ENCODE measurements around the gene PXDN.

The PXDN gene

DNA sequence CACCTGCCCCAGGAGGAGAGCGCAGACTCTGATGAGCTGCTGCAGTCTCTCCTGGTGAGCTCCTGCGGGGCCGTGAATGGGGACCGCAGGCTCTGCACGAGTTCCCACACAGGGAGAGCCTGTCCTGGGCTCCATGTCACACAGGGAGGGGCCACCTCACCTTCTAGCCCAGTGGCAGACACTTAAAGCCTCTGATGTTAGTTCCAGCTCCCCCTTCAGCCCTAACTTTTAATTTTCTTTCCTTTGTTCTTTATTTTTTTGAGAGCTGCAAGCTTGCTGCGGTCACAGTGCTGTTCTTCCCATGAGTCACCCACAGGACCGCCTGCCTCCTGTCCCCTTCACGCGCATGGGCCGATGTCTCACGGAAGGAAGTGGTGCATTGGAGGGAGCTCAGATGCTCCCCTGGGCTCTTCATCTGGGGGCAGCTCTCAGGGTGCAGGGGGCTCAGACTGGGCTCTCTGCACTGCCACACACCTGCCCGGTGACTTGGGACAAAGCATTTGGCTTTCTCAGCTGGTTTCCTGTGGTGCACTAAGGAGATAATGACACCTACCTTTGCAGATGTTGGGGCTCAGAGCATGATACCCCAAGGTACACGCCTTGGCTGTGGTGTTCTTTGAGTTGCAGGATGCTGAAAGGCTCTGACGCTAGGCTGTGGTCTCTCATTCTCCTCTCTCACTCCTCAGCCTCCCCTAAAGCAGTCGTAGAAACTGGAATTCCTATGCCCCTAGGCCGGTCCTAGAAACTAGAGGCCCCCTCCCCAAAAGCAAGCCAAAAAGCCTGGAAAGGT is 37.2 kb upstream of the PXDN start:
- no peaks in the 10 kb centered on the region for H3K9me3 ChIP-seq (ENCODE audit: control insufficient read depth, insufficient read depth, low read depth, low read length)
- ChIA-PET CTCF (interaction anchor here (1.2 kb wide), 1 partner anchor 12 kb away, joined by 4 read pairs; no protein-coding TSS in a partner anchor), POLR2A (no interaction called here)
- no peak for TF ChIP-seq ZNF560 (tag by site-specific recombination; IDR thresholded peaks at IDR 0.05; ENCODE audit: borderline replicate concordance)
- no peak for TF ChIP-seq ZNF610 (tag by site-specific recombination; IDR thresholded peaks at IDR 0.05; ENCODE audit: borderline replicate concordance)
- no peak for TF ChIP-seq SETDB1 (IDR thresholded peaks at IDR 0.05; ENCODE audit: insufficient read length, low read length)
- TF ChIP-seq ZNF664 (tag by site-specific recombination; IDR thresholded peaks at IDR 0.05) = no peak
- TF ChIP-seq, protein P1, sequence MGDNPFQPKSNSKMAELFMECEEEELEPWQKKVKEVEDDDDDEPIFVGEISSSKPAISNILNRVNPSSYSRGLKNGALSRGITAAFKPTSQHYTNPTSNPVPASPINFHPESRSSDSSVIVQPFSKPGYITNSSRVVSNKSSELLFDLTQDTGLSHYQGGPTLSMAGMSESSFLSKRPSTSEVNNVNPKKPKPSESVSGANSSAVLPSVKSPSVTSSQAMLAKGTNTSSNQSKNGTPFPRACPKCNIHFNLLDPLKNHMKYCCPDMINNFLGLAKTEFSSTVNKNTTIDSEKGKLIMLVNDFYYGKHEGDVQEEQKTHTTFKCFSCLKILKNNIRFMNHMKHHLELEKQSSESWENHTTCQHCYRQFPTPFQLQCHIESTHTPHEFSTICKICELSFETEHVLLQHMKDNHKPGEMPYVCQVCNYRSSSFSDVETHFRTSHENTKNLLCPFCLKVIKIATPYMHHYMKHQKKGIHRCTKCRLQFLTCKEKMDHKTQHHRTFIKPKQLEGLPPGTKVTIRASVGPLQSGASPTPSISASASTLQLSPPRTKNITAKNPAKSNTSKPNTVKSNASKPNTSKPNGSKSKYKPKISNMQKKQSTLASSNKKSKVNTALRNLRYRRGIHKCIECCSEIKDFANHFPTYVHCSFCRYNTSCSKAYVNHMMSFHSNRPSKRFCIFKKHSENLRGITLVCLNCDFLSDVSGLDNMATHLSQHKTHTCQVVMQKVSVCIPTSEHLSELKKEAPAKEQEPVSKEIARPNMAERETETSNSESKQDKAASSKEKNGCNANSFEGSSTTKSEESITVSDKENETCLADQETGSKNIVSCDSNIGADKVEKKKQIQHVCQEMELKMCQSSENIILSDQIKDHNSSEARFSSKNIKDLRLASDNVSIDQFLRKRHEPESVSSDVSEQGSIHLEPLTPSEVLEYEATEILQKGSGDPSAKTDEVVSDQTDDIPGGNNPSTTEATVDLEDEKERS (tag by site-specific recombination; IDR thresholded peaks at IDR 0.05) = no peak
- no peak for TF ChIP-seq ZNF623 (tag by site-specific recombination; IDR thresholded peaks at IDR 0.05)
- no peak for TF ChIP-seq GLIS1 (tag by site-specific recombination; IDR thresholded peaks at IDR 0.05)
- TF ChIP-seq ZNF214 (tag by site-specific recombination; IDR thresholded peaks at IDR 0.05; ENCODE audit: borderline replicate concordance) = no peak
- no peak for TF ChIP-seq ZNF776 (tag by site-specific recombination; IDR thresholded peaks at IDR 0.05; ENCODE audit: borderline replicate concordance)
- no peak for TF ChIP-seq ZNF138 (tag by site-specific recombination; IDR thresholded peaks at IDR 0.05; ENCODE audit: borderline replicate concordance)
- no peak for TF ChIP-seq ZNF830 (tag by site-specific recombination; IDR thresholded peaks at IDR 0.05; ENCODE audit: low read depth)
- TF ChIP-seq, protein P2, sequence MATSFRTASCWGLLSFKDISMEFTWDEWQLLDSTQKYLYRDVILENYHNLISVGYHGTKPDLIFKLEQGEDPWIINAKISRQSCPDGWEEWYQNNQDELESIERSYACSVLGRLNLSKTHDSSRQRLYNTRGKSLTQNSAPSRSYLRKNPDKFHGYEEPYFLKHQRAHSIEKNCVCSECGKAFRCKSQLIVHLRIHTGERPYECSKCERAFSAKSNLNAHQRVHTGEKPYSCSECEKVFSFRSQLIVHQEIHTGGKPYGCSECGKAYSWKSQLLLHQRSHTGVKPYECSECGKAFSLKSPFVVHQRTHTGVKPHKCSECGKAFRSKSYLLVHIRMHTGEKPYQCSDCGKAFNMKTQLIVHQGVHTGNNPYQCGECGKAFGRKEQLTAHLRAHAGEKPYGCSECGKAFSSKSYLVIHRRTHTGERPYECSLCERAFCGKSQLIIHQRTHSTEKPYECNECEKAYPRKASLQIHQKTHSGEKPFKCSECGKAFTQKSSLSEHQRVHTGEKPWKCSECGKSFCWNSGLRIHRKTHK (tag by site-specific recombination; IDR thresholded peaks at IDR 0.05) = no peak
- no peak for TF ChIP-seq ZNF248 (tag by site-specific recombination; IDR thresholded peaks at IDR 0.05)
- TF ChIP-seq ZNF132 (tag by site-specific recombination; IDR thresholded peaks at IDR 0.05; ENCODE audit: borderline replicate concordance) = no peak
- TF ChIP-seq ZNF423 (tag by site-specific recombination; IDR thresholded peaks at IDR 0.05) = no peak
- no peak for TF ChIP-seq ZBTB21 (tag by site-specific recombination; IDR thresholded peaks at IDR 0.05)
- no peak for TF ChIP-seq KLF8 (tag by site-specific recombination; IDR thresholded peaks at IDR 0.05)
- no peak for TF ChIP-seq ZNF292 (tag by site-specific recombination; IDR thresholded peaks at IDR 0.05; ENCODE audit: borderline replicate concordance, low read depth)
- no peak for TF ChIP-seq ZNF76 (tag by site-specific recombination; IDR thresholded peaks at IDR 0.05; ENCODE audit: borderline replicate concordance, low read depth)
- no peak overlapping the region for H3K4me3 ChIP-seq (ENCODE audit: low read depth, low read length)
- H3K27ac ChIP-seq (ENCODE audit: extremely low read depth, low read depth, low read length) = no peak overlapping the region
- H3K36me3 ChIP-seq (ENCODE audit: control insufficient read depth in 2 of 2, insufficient read depth in 1 of 2, low read length in 2 of 2) = no peaks in the 10 kb centered on the region
- no peaks in the 10 kb centered on the region for H3K4me1 ChIP-seq (ENCODE audit: control insufficient read depth, insufficient read depth, low read length)

DNA sequence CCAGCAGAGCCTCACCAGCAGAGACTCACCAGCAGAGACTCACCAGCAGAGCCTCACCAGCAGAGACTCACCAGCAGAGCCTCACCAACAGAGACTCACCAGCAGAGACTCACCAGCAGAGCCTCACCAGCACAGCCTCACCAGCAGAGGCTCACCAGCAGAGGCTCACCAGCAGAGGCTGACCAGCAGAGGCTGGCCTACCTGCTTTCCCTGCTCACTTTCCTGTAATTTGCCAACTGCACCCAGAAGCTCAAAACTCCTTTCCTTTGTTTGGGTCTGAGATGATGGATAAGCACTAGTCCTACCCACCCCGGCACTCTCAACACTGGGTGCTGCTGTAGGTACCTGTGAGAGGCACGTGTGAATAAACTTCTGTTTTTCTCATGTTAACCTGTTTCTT is 36.4 kb upstream of the PXDN start:
- no peaks in the 10 kb centered on the region for H3K9me3 ChIP-seq (ENCODE audit: control insufficient read depth, insufficient read depth, low read depth, low read length)
- TF ChIP-seq ZNF146 (tag by site-specific recombination; IDR thresholded peaks at IDR 0.05) = no peak
- H3K4me3 ChIP-seq (ENCODE audit: low read depth, low read length) = no peak overlapping the region
- no peaks in the 10 kb centered on the region for H3K36me3 ChIP-seq (ENCODE audit: control insufficient read depth in 2 of 2, insufficient read depth in 1 of 2, low read length in 2 of 2)
- POLR2A ChIA-PET = no interaction called here
- H3K27ac ChIP-seq (ENCODE audit: extremely low read depth, low read depth, low read length) = no peak overlapping the region
- no peaks in the 10 kb centered on the region for H3K4me1 ChIP-seq (ENCODE audit: control insufficient read depth, insufficient read depth, low read length)
- CTCF ChIA-PET = interaction anchor here (1.2 kb wide), 1 partner anchor 11 kb away, joined by 4 read pairs; no protein-coding TSS in a partner anchor

All from HEK293 (cell line).